ENCODE measurements around the gene MUTYH.
A peak's percentile ranks its signal among the peaks of the same experiment; 100 is the strongest.

MUTYH gene

DNA sequence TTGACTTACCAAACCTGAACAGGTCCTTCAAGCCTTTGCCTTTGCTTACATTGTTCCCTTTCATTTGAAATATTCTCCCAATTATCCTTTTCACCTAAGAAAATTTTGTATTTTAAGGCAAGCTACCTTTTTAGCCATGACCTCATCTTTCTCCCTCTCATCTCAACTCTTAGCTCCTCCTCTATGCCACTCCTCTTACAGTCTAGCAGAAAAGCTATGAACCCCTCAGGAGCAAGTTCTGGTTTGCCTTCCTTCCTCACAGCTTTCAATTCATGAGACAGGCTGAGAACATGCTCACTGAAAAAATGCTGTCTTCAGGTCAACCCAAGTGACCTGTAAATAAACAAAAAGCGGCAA is 8.3 kb upstream of the MUTYH start:
- DNase-seq = no peak

DNA sequence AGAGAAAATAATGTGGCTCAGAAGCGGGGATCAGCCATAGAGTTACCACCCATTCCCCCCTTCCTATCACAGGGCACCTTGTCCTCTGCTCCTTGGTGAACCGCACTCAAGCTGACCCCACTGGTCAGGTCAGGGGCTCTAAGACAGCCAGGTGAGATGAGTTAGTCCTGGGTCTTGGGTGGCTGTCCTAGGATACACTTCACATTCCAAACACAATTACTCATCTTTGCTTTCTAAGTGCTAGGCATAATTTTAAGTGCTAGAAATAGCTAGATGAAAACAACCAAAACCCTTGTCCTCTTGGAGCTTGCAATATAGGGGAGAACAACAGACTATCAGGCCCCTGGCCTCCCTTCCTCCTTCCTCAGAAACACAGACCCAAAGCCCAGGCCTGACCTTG is 7.8 kb upstream of the MUTYH start:
- no peak for DNase-seq

DNA sequence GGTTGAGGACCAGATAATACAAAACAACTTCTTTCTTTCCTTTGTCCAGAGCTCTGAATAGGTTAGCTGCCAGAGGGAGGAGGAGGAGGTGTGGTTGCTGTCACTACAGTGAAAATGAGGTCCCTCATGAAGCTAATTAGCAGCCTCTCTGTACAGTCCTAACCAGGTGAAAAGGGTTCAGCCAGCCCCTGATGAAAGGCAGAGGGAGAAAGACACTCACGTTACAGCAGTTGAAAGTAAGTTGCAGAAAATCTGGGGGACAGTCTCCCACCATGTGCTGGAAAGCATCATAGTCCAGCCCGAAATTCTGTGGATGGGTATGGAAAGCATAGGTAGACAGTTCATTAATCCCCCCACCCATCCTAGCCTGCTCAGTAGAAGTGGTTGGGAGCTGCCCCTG is 6.2 kb upstream of the MUTYH start:
- DNase-seq = no peak

GRCh38 chr1:45345014-45345413 is 4.8 kb upstream of the MUTYH start:
- DNase-seq = no peak

GRCh38 chr1:45344499-45344898 is 4.3 kb upstream of the MUTYH start:
- no peak for DNase-seq

DNA sequence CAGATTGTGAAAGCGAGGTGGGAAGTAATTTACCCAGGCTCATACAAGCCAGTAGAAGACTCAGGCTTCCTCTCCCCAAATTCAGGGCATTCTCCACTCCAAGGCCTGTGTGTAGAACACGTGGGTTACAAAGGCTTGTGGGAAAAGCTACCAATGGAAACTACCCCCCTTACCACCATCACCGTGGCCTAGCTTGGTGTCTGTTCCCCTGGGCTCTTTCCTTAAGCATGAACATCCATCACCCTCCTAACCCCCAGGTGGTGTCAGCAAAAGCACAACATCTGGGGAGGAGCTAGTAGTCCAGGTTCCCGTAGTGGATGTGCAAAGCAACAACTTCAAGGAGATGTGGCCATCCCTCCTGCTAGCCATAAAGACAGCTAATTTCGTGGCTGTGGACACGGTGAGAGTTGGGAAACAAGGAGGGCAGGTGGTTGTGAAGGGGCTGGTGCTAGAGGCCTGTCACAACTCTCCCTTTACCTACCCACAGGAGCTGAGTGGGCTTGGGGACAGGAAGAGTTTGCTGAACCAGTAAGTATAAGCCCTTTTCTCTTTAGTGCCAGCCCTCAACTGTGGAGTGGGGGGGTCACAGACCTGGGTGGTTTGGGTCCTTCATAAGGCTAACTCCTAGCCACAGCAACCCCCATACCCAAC is 701 bp upstream of the MUTYH start:
- no peak for DNase-seq

- DNase-seq = no peak
Measured at GRCh38 chr1:45337630-45338325, 2.5 kb downstream of the MUTYH start.

DNA sequence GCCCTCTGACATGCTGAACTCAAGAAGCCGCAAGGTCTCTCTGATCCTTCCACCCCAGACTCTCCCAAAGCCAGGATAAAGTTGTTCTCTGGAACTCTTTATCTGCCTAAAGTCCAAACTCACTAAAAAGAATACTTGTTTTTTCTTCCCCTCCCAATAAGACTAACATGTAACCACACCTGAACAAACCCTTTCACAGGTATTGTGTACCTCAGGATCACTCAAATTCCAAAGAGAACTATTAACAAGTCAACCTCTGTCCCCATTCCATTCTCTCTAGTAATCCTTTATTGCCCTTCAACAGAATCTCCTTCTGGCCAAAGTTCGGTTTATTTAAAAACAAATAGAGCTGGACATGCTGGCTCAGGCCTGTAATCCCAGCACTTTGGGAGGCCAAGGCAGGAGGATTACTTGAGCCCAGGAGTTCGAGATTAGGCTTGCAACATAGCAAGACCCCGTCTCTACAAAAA is 4.3 kb downstream of the MUTYH start:
- DNase-seq = no peak

DNA sequence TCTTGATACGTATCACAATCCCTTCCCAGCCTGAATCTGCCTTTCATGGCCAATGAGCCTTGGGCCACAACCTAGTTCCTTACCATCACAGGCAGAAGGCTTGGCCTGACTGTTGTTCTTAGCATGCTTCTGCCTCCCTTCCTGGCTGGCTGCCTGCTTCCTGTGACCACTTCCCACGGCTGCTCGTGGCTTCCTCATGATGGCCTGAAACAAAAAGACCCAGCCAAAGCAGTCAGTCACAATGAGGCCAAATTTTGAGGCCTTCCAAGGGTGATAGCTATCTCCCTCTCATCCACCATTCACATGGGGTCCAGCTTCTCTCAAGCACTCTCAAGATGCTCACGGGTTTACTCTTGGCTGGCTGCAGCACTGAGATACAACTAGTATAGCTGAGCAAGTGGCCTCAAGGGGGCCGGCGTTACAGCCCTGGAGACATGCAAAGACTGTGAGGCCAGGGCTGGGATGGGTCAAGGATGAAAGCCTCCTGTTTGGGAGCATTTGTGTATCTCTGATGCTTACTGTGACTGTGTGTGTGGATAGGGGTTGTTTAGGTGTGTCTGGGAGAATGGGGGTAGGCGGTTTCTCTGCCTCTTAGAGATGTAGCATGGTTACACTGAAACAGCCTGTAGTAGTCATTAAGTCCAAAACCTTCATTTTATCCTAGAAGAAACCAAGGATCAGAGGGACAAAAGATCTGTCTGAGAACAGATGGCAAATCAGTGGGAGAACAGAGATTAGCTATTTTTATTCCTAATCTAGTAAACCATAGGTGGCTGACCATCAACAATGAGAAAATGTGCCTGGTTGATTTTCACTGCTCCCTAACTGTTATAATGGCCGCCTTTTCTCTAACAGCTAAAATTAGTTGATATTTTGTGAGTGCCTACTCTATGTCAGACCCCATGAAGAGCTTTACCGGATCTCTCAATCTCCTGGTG is 5.7 kb downstream of the MUTYH start:
- DNase-seq = no peak

DNA sequence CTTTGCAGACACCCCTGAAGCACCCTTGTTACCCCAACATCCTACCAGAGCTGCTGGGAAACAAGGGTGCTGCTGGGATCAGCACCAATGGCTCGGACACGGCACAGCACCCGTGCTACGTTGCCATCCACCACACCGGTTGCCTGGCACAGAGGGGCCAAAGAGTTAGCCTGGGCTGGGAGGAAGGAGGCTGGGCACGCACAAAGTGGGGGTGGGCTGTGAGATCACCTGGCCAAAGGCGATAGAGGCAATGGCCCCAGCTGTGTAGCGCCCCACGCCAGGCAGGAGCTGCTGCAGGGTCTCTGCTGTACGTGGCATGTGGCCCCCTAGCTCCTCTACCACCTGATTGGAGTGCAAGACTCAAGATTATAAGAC is 7.9 kb downstream of the MUTYH start:
- no peak for DNase-seq

DNA sequence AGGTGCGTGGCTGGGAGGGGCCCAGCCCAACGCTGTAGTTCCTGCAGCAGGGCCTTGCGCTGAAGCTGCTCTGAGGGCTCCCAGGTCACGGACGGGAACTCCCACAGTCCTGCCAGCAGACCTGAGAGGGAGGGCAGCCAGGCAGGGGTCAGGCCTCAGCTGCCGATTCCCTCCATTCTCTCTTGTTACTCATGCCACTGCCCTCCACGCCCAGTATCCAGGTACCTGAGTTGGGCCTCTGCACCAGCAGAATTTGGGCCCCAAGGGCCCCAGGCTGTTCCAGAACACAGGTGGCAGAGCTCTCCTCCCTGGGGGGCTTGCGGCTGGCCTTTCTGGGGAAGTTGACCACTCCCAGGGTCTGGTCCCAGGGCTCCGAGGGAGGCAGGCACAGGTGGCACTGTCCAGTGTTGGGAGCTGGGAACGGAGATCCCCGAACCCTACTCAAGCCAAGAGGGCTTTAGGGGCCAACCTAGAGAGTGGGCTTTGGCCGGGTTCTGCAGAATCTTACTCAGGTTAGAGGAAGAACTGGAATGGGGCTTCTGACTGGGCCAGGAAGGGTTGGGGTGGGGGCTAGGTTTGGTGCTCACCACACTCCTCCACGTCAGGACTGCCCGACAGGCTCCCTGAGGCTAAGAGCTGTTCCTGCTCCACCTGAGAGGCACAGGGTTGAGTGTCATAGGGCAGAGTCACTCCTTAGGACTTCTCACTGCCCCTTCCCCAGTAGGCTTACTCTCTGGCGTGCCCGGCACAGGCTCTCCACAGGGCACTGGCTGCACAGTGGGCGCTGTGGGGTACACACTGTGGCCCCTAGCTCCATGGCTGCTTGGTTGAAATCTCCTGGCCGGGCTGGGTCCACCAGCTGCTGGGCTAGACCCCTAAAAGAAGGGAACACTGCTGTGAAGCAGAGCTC is 8.5 kb downstream of the MUTYH start:
- DNase-seq = no peak

DNA sequence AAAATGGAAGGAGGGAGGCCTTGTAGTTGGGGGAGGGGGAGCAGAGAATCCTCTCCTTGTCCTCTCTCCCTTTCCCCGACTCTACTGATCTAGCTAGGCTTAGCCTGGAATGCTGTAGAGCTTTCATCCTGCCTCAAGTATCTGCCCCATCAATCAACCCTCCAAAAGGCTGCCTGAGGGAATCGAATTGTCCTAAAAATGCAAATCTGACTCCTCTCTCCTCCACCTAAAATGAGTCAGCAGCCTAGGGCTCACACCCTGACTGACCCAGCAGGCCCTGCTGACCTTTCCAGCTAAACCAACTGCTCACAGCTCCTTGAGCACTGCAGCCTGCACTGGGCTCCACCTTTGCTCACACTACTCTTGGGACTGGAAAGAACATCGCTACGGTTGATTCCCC is 10.8 kb downstream of the MUTYH start:
- DNase-seq = no peak

DNA sequence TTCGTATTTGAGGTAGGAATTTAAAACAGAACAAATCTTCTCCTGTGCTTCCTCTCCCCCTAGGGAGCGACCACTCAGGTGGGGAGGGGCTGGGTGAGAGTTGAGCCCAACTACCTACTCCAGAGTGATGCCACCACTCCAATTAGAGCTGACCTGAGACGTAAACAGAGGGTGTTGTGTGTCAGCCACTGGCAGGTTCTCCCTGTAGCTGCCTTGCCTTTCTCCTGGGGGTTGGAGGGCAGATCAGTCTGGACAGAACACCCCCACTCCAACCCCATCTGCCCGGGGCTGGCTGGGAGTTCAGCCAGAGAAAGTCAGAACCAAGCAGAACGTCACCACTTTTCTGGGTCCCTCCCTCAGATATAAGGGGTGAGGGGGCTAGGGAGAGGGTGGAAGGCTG is 11.6 kb downstream of the MUTYH start:
- no peak for DNase-seq

DNA sequence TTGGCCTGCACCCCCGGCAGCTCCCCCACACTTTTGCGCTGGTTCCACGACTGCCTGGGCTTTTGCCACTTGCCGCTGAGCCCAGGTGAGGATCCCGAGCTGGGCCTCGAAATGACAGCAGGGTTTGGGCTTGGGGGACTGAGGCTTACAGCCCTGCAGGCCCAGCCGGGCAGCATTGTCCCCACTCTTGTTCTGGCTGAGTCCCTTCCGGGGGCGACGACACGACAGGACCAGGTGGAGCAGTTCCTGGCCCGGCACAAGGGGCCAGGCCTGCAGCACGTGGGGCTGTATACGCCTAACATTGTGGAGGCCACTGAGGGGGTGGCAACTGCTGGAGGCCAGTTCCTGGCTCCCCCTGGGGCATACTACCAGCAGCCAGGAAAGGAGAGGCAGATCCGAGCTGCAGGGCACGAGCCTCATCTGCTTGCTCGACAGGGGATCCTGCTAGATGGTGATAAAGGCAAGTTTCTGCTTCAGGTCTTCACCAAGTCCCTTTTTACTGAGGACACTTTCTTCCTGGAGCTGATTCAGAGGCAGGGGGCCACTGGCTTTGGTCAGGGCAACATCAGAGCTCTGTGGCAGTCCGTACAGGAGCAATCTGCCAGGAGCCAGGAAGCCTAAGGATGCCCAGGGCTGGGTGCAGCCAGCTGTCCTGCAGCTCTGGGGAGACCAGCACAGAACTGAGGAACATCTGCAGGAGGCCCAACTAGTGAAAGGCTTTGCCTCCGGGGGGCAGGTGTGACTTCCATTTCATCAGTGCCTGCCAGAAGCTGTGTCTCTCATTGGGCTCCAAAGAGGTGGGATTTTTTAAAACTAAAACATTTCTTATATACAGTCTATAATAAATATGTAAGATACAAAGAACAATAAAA is 12.4 kb downstream of the MUTYH start:
- DNase-seq = no peak

GRCh38 chr1:45326627-45327623 is 13.3 kb downstream of the MUTYH start, which contains the start of gene HPDL:
HPDL (plus strand) TSS chr1:45326895; CDS start chr1:45327149, 254 bp downstream.
- peak; percentile 57 to 61 for DNase-seq

- no peak for DNase-seq
Measured at GRCh38 chr1:45325851-45326506, 14.3 kb downstream of the MUTYH start.

- no peak for DNase-seq
Measured at GRCh38 chr1:45322486-45323040, 17.7 kb downstream of the MUTYH start.

DNA sequence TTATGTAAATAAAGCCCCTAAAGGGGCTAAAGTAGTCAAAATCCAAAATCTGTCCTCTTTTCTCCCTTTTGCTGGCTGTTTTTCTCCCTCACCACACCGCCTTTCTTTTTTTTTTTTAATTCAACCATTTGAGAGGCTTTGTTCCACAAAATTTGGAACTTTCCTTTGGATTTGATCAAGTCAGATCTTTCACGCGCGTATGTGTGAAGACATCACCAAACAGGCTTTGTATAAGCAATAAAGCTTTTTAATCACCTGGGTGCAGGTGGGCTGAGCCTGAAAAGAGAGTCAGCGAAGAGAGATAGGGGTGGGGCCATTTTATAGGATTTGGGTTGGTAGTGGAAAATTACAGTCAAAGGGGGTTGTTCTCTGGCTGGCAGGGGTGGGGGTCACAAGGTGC is 18.8 kb downstream of the MUTYH start:
- DNase-seq = no peak

DNA sequence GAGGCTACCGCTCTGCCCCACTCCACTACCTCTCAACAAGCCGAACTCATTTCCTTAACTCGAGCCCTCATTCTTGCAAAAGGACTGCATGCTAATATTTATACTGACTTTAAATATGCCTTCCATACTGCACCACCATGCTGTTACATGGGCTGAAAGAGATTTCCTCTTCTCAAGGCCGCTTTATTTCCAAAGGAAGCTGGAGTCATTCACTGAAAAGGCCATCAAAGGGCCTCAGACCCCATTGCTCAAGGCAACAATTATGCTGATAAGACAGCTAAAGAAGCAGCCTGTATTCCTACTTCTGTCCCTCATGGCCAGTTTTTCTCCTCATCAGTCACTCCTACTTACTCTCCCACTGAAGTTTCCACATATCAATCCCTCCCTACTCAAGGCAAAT is 20.5 kb downstream of the MUTYH start:
- DNase-seq = no peak

Measured in activated CD4-positive, alpha-beta T cell treated with anti-CD3 and anti-CD28 coated beads, Interleukin-2, amount 50 U/mL, for 4 hours (primary cell).